ENCODE results near the gene PRKCD.
A peak's percentile ranks its signal among the peaks of the same experiment; 100 is the strongest.

Gene PRKCD

DNA sequence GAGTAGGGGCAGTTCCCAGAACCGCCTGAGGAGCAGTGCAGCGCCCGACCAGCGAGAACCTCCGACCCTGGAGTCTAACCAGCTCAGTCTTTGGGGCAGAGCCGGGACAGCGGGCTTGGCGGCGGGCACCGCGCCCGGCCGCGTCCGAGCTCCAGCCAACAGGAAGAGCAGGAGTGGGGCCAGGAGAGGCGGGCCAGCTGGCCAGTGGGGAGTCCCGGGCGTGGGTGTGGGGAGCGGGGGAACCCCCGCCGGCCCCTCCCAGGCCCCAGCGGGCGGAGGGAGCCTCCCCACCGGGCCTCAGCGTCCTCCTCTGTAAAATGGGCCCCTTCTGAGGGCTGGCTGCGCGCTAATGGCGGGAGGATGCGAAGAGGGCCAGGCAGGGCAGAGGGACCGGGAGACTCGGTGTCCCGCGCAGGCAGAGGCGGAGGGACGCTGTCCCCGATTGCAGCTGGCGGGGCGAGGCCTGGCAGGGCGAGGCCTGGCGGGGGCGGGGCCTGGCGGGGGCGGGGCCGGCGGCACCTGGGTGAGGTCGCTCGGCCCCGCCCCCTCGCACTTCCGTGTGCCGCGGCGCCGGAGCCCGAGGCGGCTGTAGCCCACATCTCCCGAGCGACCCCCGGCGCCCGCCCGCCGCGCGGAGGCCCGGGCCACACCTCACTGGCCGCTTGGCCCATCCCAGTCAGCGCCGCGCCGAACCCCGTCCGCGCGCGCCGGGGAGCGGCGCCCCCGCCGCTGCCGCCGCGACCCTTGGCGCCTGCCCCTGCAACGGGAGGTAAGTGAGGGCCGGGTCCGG lies at the start of gene PRKCD:
Gene PRKCD (plus strand): TSS at position 550 of the 790 bp plus-strand sequence. CDS start 17,214 bp downstream, outside the sequence.
- DNase-seq (ENCODE audit: low read depth): peak; percentile 81

DNA sequence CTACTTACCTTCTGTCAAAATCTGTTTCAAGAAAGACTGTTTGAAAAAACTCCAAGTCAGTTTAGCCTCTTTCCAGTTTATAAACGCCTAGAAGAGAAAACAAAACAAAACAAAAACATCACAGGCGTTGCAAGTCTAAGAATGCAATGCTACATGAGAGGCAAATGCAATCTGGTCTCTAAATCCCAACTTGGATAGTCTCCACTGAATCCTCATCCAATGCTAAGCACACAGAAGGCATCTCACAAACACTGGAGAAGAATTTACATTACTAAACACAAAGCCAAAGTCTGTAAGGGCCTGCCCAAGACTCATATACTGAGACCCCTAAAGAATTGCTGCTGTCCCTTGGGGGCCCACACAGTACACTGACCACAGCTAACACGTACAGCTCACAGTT lies 49.2 kb upstream of the PRKCD start:
- DNase-seq (ENCODE audit: low read depth): no peak

- DNase-seq (ENCODE audit: low read depth): peak; percentile 7
Observed at GRCh38 chr3:53113293-53114010, 47.6 kb upstream of the PRKCD start.

- DNase-seq (ENCODE audit: low read depth): peak; percentile 88
Observed at GRCh38 chr3:53114011-53114400, 47.0 kb upstream of the PRKCD start.

GRCh38 chr3:53114412-53115074 lies 46.5 kb upstream of the PRKCD start:
- DNase-seq (ENCODE audit: low read depth): peak; percentile 91

DNA sequence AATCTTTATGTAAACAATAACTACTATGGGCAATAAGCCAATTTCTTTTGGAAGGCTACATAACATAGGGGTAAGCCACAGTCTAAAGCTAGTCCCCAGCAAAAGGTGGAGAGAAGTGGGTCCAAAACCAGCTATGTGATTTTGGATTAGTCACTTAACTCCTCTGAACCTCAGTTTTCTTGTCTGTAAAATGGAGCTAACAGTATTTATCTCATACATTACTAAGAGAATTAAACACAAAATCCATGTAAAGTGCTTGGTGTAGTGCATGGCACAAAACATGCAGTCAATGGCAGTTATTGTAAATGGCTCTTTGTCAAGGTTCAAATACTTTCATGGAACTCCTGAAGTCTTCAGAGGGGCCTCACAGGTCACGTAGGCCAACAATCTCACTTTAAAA lies 44.1 kb upstream of the PRKCD start:
- DNase-seq (ENCODE audit: low read depth): no peak

GRCh38 chr3:53120336-53120735 lies 40.7 kb upstream of the PRKCD start:
- no peak for DNase-seq (ENCODE audit: low read depth)

DNA sequence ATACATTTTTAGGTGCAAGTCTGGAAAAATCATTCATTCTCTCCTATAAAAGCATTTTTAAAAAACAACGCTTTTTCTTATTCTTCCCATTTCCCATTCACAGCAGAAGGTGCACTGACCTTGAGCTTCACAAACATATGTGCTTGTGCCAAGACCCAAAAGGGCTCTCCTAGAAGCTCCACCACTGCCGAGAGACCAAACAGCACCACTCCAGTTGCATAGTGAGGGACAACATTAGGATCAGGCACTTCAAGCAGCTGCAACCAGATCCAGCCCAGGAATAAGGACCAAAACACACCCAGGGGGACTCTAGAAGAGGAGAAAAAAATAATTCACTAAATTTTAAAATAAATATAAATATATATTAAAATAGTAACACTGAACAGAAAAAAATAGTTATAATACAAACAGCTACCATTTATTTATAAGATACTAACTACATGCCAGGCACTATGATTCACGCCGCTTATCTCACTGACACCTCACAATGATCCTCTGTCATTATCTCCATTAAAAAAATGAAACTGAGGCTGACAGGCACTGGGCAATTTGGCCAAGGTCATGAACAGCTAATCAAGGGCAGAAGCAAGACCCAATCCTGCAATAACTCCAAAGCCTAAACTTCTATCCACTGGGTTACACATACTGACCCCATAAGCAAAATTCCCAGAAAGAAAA lies 38.6 kb upstream of the PRKCD start:
- no peak for DNase-seq (ENCODE audit: low read depth)

DNA sequence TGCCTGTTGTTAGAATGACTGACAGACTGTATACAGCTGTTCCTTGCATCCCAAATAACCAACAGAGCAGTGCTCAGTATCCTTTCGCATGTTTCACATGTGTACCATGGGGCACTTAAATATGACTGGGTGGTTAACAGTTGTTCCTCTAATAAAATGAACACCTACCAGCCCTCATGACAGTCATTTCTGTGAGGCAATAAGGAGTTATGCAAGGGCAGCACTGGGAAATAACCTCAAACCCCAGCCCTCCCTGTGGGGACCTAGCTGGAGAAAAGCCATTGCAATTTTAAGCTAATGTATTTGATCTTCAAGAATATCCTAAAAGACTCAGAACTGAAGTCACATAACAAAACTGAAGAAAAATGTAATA lies 38.1 kb upstream of the PRKCD start:
- no peak for DNase-seq (ENCODE audit: low read depth)

GRCh38 chr3:53123510-53123909 lies 37.5 kb upstream of the PRKCD start:
- no peak for DNase-seq (ENCODE audit: low read depth)

DNA sequence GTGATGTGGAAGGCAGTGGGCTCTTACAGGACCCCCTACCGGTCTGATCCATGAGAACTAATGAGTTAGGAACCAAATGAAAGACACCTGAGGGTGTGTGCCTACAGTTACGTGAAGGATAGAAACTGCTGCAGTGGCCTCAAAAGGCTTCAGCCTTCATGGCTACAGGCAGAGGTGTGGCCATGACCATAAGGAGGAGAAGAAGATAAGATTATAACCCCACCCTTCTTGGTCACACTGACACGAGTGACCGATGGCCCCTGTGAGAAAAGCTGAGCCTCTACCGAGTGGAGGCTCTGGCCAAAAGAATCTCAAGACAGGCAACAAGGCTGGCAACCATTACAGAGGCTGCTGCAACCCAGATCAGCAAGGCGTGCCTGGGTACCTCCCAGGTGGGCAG lies 37.1 kb upstream of the PRKCD start:
- DNase-seq (ENCODE audit: low read depth): no peak

DNA sequence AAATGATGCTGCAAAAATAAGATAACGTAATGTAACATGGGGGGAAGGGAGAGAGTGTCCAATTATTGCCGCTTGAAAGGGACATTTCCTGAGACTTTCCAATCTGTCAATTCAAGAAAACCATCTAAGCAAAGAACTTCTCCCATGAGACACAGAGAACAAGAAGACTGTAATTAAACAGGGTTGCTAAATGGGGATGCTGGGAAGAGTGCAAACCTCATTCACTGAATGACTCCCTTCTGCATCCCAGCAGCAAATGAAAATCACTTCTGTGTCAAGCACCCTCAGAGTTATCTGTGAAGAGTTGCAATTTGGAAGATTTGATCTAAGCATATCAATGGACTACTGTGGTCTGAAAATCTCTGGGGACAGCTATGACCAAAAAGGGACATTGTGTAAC lies 34.4 kb upstream of the PRKCD start:
- no peak for DNase-seq (ENCODE audit: low read depth)

GRCh38 chr3:53129344-53129743 lies 31.7 kb upstream of the PRKCD start:
- no peak for DNase-seq (ENCODE audit: low read depth)

DNA sequence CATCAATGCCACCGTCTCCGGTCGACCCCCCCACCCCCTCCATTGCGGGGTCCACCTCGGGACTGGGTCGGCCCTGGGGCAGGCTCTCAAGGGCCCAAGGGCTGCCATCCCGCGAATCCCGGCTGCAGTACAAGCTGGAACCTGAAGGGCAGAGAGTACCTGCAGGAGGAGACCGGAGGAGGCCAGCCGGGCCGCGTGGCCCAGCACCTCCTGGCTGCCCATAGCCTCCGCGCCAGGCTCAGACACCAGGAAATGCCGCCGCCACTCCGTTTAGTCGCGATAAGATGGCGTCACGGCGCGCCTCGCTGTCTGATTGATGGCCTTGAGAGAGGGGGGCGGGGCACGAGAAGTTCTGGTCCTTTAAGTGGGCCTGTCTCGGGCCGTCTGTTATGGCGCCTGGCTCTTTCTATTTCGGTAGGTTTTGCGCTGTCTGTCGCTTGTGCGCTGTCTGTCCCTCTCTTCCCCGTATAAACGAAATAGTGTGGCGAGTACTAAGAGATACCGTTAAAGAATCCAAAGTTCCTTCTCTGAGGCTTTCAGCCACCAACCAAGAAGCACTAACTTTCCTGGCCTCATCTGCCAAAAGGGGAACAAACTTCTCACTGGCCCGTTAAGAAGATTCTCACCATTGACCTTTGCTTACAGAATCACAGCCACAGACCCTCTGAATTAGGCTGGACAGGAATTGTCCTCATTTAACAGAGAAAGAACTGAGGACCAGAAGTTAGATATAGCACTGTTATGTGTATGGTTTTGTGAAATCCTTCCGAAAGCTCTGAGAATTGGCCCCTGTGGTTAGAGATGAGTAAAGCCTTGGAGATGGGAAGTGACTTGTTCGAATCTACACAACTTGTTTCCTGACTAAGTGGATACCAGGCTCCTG lies 30.6 kb upstream of the PRKCD start, which contains the start of gene RFT1:
Gene RFT1 (minus strand): TSS at position 257 of the 883 bp plus-strand sequence. CDS start 35 bp downstream, at position 222.
- DNase-seq (ENCODE audit: low read depth): peak; percentile 97

- DNase-seq (ENCODE audit: low read depth): peak; percentile 23
Observed at GRCh38 chr3:53131096-53131495, 29.9 kb upstream of the PRKCD start.

DNA sequence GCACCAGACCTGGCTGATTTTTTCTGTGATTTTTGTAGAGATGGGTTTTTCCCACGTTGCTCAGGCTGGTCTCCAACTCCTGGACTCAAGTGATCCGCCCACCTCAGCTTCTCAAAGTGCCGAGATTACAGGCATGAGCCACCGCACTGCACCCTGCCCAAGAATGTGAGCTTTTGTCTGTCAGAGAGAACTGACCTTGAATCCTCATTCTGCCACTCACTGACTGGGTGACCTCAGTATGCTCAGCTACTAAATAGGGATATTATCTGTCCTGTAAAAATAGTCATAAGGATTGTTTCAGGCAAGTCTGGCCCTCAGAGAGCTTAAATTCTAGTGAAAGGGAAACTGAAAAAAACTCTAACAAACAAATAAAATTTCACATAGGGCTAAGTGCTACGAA lies 28.7 kb upstream of the PRKCD start:
- peak; percentile 15 for DNase-seq (ENCODE audit: low read depth)

DNA sequence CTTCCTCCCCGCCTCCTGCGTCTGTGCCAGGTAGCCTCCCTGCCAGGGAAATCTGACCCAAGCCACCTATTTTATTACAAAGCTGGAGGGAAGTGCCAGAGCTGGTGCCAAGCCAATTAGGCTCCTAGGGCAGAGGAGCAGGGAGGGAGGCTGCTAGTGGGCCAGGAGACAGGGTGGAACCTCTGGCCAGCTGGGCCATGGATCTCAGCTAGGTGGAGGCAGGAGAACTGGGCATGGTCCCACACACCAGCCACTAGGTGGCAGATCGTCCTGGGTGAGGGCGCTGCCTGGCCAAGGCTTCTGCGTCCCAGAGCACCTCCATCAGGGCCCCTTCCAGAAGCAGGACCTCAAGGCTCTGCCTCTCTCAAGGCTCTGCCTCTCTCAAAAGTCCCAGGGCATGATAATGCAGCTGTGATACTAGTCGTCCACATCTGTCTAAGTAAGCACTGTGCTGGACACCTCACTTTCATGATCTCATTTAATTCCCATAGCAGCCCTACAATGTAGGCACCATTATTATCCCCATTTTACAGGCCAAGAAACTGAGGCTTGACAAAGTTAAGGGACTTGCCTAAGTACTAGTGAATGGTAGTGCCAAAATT lies 26.3 kb upstream of the PRKCD start:
- peak; percentile 77 for DNase-seq (ENCODE audit: low read depth)

DNA sequence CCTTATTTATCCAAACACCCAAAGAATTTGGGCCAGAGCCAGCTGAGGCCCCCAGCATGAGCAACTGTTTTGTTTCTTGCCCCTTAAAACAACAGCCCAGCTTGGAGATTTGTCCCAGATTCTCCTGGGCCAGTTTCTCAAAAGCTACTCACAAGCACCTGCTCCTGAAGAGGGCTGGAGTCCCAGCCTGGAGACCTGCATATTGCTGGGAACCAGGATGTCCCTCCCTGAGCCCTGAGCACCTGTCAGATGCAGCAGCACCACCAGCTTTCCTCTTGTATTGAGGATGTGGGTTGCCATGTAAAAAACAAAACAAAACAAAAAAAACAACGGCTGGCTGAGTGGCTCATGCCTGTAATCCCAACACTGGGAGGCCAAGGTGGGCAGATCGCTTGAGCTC lies 23.8 kb upstream of the PRKCD start:
- no peak for DNase-seq (ENCODE audit: low read depth)

DNA sequence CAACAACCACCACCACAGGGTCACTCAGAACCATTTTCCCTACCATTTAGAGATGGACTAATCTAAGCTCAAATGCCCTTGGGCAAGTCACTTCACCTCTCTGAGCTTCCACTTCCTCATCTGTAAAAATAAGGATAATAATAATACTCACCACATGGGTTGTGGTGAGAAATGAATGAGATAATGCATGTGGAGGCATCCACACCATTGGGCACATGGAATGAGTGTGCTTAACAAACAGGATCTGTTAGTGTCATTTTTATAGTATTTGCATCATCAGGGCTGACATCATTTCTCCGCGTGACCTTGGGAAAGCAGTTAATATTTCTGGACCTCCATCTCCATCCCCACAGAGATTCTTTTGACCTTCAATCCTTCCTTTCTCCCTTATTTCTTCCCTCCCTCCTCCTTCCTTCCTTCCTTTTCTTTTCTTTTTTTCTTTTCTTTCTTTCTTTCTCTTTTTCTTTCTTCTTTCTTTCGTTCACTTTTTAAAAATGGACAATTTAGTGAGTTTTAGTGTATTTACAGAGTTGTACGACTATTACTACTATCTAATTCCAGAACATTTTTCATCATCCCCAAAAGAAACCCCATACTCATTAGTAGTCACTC lies 23.1 kb upstream of the PRKCD start:
- DNase-seq (ENCODE audit: low read depth): peak; percentile 45

All from ELR (cell line).